GM10847 (cell line): ENCODE results near the gene ODAD3.

Source experiments
- POLR2A ChIP-seq: IDR thresholded peaks from 2 replicates; pipeline ENCODE4 v1.6.1; 2011; ENCODE audit not compliant: insufficient read length; ENCODE audit errors: extremely low read depth

Gene ODAD3

GRCh38 chr19:11399667-11400066, 35.3 kb downstream of the ODAD3 start:
- TF ChIP-seq POLR2A, result no peak

- no peak for TF ChIP-seq POLR2A
These were observed 37.8 kb downstream of the ODAD3 start for GRCh38 chr19:11397089-11397610.

- TF ChIP-seq POLR2A, result no peak
These were observed 43.8 kb downstream of the ODAD3 start for GRCh38 chr19:11390933-11391680.

GRCh38 chr19:11390359-11390758, 44.6 kb downstream of the ODAD3 start:
- TF ChIP-seq POLR2A, result no peak

GRCh38 chr19:11387162-11388034, 47.5 kb downstream of the ODAD3 start:
- TF ChIP-seq POLR2A, result no peak

- no peak for TF ChIP-seq POLR2A
These were observed 50.2 kb downstream of the ODAD3 start for GRCh38 chr19:11384778-11385129.

GRCh38 chr19:11383706-11384048, 51.2 kb downstream of the ODAD3 start:
- TF ChIP-seq POLR2A, result no peak

GRCh38 chr19:11382898-11383705, 51.8 kb downstream of the ODAD3 start:
- no peak for TF ChIP-seq POLR2A

GRCh38 chr19:11380653-11381537, 54.0 kb downstream of the ODAD3 start:
- peak; percentile 87 for TF ChIP-seq POLR2A

- no peak for TF ChIP-seq POLR2A
These were observed 55.0 kb downstream of the ODAD3 start for GRCh38 chr19:11379857-11380350.

- TF ChIP-seq POLR2A, result no peak
These were observed 56.4 kb downstream of the ODAD3 start for GRCh38 chr19:11378319-11379189.

GRCh38 chr19:11377756-11378155, 57.2 kb downstream of the ODAD3 start:
- TF ChIP-seq POLR2A, result no peak

- TF ChIP-seq POLR2A, result no peak
These were observed 57.7 kb downstream of the ODAD3 start for GRCh38 chr19:11377237-11377636.

- TF ChIP-seq POLR2A, result peak; percentile 30
These were observed 59.6 kb downstream of the ODAD3 start for GRCh38 chr19:11375143-11375948.
